Fibroblast of gingiva (primary cell): ENCODE data around the gene ACOX3.
A peak's percentile ranks its signal among the peaks of the same experiment; 100 is the strongest.
"Not testable (repeated sequence)": the region's sequence is repeated elsewhere in the genome, so short reads cannot be mapped to it uniquely, and the experiment has no call there.

Experiments
- DNase-seq: peaks from one replicate; pipeline ENCODE4 v3.0.0-alpha.2; 2011; ENCODE audit warnings: low read depth

Gene ACOX3

GRCh38 chr4:8351931-8352367 is 88.6 kb downstream of the ACOX3 start:
- peak; percentile 70 for DNase-seq

- DNase-seq = no peak
These were observed 89.6 kb downstream of the ACOX3 start for GRCh38 chr4:8350841-8351461.

- DNase-seq = no peak
These were observed 90.2 kb downstream of the ACOX3 start for GRCh38 chr4:8350352-8350751.

- DNase-seq = no peak
These were observed 90.8 kb downstream of the ACOX3 start for GRCh38 chr4:8349664-8350236.

- not testable (repeated sequence) for DNase-seq
These were observed 91.3 kb downstream of the ACOX3 start for GRCh38 chr4:8349236-8349635.

GRCh38 chr4:8348071-8348470 is 92.5 kb downstream of the ACOX3 start:
- DNase-seq = no peak

GRCh38 chr4:8347660-8348059 is 92.9 kb downstream of the ACOX3 start:
- no peak for DNase-seq

- no peak for DNase-seq
These were observed 93.5 kb downstream of the ACOX3 start for GRCh38 chr4:8346838-8347605.

- DNase-seq = no peak
These were observed 94.3 kb downstream of the ACOX3 start for GRCh38 chr4:8345946-8346814.

- no peak for DNase-seq
These were observed 95.2 kb downstream of the ACOX3 start for GRCh38 chr4:8345053-8345945.

- no peak for DNase-seq
These were observed 96.1 kb downstream of the ACOX3 start for GRCh38 chr4:8344377-8344776.

- DNase-seq = no peak
These were observed 96.6 kb downstream of the ACOX3 start for GRCh38 chr4:8343967-8344331.

- no peak for DNase-seq
These were observed 97.1 kb downstream of the ACOX3 start for GRCh38 chr4:8343262-8343966.

GRCh38 chr4:8342651-8343261 is 97.8 kb downstream of the ACOX3 start:
- DNase-seq = no peak

- DNase-seq = no peak
These were observed 98.8 kb downstream of the ACOX3 start for GRCh38 chr4:8341691-8342090.

- DNase-seq = not testable (repeated sequence)
These were observed 99.2 kb downstream of the ACOX3 start for GRCh38 chr4:8341281-8341680.

GRCh38 chr4:8340781-8341241 is 99.7 kb downstream of the ACOX3 start:
- peak; percentile 21 for DNase-seq

- no peak for DNase-seq
These were observed 102.1 kb downstream of the ACOX3 start for GRCh38 chr4:8338351-8338961.

GRCh38 chr4:8336412-8337075 is 104.0 kb downstream of the ACOX3 start:
- no peak for DNase-seq
